Immature natural killer cell (primary cell): ENCODE measurements around the gene TADA3. TPM values are rescaled to one million over a fixed set of nuclear protein-coding genes. Genes with fewer than 3 reads are reported as not detected.
A peak's percentile ranks its signal among the peaks of the same experiment; 100 is the strongest.

Experiments
- DNase-seq, 3 donors: peaks; one replicate each; pipeline ENCODE4 v3.0.0; 2022; ENCODE audit warnings: mixed read lengths in 1 of 3
- H3K27ac Mint-ChIP-seq, 6 donors: one replicate each; pipeline ENCODE4 v1.8.0; 2020; ENCODE audit warnings: mixed read lengths in 6 of 6, mild to moderate bottlenecking in 5 of 6, inconsistent platforms in 4 of 6, moderate library complexity in 3 of 6
- H3K27me3 Mint-ChIP-seq, 3 donors: one replicate each; pipeline ENCODE4 v1.8.0; 2020 to 2021; ENCODE audit warnings: low read depth in 3 of 3, mild to moderate bottlenecking in 3 of 3, mixed read lengths in 3 of 3, moderate library complexity in 3 of 3, inconsistent platforms in 1 of 3
- H3K36me3 Mint-ChIP-seq, 3 donors: one replicate each; pipeline ENCODE4 v1.8.0; 2020; ENCODE audit warnings: mixed read lengths in 3 of 3, inconsistent platforms in 2 of 3, mild to moderate bottlenecking in 2 of 3
- H3K4me1 Mint-ChIP-seq, 2 donors: one replicate each; pipeline ENCODE4 v1.8.0; 2020; ENCODE audit warnings: inconsistent platforms in 2 of 2, mild to moderate bottlenecking in 2 of 2, mixed read lengths in 2 of 2, moderate library complexity in 1 of 2
- H3K4me3 Mint-ChIP-seq, 5 donors: one replicate each; pipeline ENCODE4 v1.8.0; 2020; ENCODE audit warnings: mild to moderate bottlenecking in 5 of 5, mixed read lengths in 5 of 5, inconsistent platforms in 3 of 5, moderate library complexity in 3 of 5
- H3K9me3 Mint-ChIP-seq, 6 donors: one replicate each; pipeline ENCODE4 v1.8.0; 2020; ENCODE audit warnings: mild to moderate bottlenecking in 6 of 6, mixed read lengths in 6 of 6, inconsistent platforms in 4 of 6, moderate library complexity in 3 of 6
- polyA plus RNA-seq, 3 donors: library from polyadenylated mRNA; unstranded; fragments of 300-500 nt; fragmentation: Illumina TruSeq; gene quantifications; one replicate each; pipeline ENCODE4 v1.2.3, GENCODE V29; 2021

The TADA3 gene
- polyA plus RNA-seq, 3 donors from 2014 or later = 58.1 to 121 (median 73.6) TPM

DNA sequence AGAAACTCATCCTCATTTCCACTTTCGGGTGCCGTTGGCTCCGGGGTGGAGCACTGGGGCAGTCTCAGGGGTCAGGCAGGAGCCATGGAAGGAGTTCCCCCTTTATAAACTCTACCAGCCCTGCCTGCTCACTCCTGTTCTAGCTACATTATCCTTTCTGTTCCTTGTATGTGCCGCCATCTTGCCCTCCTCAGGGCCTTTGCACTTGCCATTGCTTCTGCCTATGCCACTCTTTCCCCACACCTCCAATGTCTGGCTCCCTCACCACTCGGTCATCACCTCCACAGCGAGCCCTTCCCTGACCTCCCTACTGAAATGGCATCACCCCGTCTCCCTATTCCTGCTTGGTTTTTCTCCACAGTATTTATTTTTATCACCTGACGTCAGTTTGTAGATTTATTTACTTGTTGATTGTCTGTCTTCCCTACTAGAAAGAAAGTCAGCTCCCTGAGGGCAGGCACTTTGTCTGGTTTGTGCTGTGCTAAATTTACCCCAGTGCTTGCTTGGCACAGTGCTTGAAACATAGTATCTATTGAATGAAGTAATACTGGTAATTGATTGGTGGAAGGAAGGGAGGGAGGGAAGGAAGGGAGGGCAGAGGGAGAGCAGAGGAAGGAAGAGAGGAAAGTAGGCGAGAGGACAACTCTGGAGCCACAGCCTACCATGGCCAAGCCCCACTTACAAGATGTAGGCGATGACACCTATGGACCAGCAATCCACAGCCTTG, 31.3 kb downstream of the TADA3 start:
- H3K4me3 Mint-ChIP-seq = no peak overlapping the region
- H3K27ac Mint-ChIP-seq = peak overlapping the region in 3 of 6 donors; percentile 1 to 51 (median 43)
- H3K36me3 Mint-ChIP-seq = peaks cover 13 to 36% (median 18%) of the 10 kb centered on the region in 3 donors

DNA sequence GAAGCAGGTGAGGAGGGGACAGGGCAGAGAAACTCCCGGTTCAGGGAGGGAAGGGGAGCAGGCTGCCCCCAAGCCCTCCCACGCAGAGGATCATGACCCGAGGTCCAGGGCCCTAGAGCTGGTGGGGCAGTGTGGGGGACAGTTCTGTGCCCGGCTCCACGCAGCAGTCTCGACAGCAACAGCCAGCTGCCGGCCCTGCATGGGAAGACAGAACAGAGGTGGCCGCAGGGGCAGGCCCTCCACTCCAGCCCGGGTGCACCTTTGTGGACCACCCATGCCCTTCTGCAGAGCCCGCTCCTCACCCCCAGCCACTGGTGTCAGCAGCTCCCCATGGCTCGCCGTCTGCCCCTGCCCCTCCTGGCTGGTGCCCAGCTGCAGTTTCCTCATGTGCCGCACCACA, 34.8 kb downstream of the TADA3 start:
- H3K9me3 Mint-ChIP-seq = no peaks in the 10 kb centered on the region
- H3K27me3 Mint-ChIP-seq = peaks cover 0 to 2% (median 0%) of the 10 kb centered on the region in 3 donors
- peaks cover 10 to 23% of the 10 kb centered on the region in 2 donors for H3K4me1 Mint-ChIP-seq
- H3K36me3 Mint-ChIP-seq = peaks cover 23 to 52% (median 23%) of the 10 kb centered on the region in 3 donors
- no peak for DNase-seq
- no peak overlapping the region for H3K27ac Mint-ChIP-seq
- no peak overlapping the region for H3K4me3 Mint-ChIP-seq

More for the DNA sequence above, 31.3 kb downstream of the TADA3 start:
- H3K27me3 Mint-ChIP-seq = peaks cover 0 to 2% (median 0%) of the 10 kb centered on the region in 3 donors
- no peaks in the 10 kb centered on the region for H3K9me3 Mint-ChIP-seq
- H3K4me1 Mint-ChIP-seq = peaks cover 0 to 6% of the 10 kb centered on the region in 2 donors
- DNase-seq = no peak

DNA sequence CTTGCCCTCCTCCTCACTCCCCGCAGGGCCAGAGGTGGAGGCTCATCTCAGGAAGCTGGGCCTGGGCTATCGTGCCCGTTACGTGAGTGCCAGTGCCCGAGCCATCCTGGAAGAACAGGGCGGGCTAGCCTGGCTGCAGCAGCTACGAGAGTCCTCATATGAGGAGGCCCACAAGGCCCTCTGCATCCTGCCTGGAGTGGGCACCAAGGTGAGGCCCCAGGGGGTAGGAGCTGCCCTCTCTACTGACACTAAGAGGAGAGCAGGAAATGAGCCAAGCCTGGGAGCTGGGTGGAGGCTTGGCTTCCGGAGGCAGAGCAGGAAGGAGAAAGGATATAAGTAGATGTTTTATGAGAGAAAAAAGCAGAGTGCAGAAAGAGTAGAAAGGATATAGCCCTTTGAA, 37.6 kb downstream of the TADA3 start:
- no peaks in the 10 kb centered on the region for H3K9me3 Mint-ChIP-seq
- H3K36me3 Mint-ChIP-seq = peaks cover 23 to 51% (median 24%) of the 10 kb centered on the region in 3 donors
- H3K27ac Mint-ChIP-seq = no peak overlapping the region
- peaks cover 37 to 44% of the 10 kb centered on the region in 2 donors for H3K4me1 Mint-ChIP-seq
- no peak for DNase-seq
- H3K4me3 Mint-ChIP-seq = no peak overlapping the region
- H3K27me3 Mint-ChIP-seq = peaks cover 4 to 9% (median 7%) of the 10 kb centered on the region in 3 donors

DNA sequence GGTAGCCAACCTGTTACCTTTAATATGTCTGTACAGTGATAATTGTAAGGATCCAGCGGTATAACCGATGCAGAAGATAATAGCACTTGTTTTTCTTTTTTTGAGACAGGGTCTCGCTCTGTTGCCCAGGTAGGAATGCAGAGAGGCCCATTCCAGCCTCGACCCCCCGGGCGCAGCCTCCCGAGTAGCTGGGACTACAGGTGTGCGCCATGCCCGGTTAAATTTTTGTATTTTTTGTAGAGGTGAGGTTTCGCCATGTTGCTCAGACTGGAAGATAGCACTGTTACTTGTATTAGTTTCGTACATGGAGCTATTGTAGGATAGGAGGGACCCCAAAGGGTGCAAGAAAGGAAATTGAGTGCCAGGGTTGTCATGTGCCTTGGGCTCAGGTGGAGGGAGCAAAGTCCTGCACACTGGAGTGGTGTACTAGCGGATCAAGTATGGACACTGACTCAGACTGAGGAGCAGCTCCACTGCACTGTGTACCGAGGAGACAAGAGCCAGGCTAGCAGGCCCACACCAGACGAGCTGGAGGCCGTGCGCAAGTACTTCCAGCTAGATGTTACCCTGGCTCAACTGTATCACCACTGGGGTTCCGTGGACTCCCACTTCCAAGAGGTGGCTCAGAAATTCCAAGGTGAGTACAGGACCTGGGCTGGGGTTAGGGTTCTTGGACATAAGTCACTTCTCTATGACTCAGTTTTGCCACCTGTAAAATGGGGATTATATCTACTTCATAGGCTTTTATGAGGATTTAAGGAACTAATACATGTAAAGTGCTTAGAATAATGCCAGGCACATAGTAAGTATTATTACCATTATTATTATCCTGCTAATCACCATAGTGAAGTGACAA, 41.5 kb downstream of the TADA3 start:
- Mint-ChIP-seq H3K4me3 (peak overlapping the region; percentile 93 to 98 (median 97)), H3K27me3 (peaks cover 8 to 12% (median 10%) of the 10 kb centered on the region in 3 donors), H3K36me3 (peaks cover 17 to 45% (median 21%) of the 10 kb centered on the region in 3 donors), H3K27ac (peak overlapping the region; percentile 89 to 96 (median 95)), H3K9me3 (no peaks in the 10 kb centered on the region), H3K4me1 (peaks cover 49 to 53% of the 10 kb centered on the region in 2 donors)
- DNase-seq = no peak

DNA sequence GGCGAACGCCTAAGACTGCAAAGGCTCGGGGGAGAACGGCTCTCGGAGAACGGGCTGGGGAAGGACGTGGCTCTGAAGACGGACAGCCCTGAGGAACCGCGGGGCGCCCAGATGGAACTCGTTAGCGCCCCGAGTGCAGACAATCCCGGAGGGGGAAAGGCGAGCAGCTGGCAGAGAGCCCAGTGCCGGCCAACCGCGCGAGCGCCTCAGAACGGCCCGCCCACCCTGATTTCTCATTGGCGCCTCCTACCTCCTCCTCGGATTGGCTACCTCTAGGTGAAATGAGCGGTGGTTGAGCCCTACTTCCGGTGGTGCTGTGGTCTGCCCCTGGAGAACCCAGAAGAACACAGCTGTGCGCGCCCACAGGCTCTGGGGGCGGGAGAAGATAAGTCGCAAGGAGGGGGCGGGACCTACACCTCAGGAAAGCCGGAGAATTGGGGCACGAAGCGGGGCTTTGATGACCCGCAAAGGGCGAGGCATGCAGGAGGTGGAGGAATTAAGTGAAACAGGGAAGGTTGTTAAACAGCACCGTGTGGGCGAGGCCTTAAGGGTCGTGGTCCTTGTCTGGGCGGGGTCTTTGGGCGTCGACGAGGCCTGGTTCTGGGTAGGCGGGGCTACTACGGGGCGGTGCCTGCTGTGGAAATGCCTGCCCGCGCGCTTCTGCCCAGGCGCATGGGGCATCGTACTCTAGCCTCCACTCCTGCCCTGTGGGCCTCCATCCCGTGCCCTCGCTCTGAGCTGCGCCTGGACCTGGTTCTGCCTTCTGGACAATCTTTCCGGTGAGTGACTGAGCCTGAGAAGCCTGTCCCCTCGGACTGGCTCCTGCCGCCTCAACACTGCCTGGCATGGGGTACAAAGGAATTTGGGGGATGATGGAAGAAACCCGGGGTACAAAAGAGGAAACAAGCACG, 42.4 kb downstream of the TADA3 start, which contains the start of gene OGG1:
TSS of gene OGG1 (plus strand) at position 308 of the 911 bp plus-strand sequence. CDS start at position 643, 335 bp downstream.
- Mint-ChIP-seq H3K4me3 (peak within 1 kb of the TSS; percentile 93 to 98 (median 97)), H3K9me3 (no peaks in the 10 kb centered on the region), H3K27ac (peak within 1 kb of the TSS; percentile 89 to 96 (median 95)), H3K36me3 (peaks cover 14 to 47% (median 20%) of the 10 kb centered on the region in 3 donors), H3K27me3 (peaks cover 8 to 12% (median 10%) of the 10 kb centered on the region in 3 donors), H3K4me1 (peaks cover 49 to 51% of the 10 kb centered on the region in 2 donors)
- DNase-seq = peak; percentile 97 to 98 (median 98)

DNA sequence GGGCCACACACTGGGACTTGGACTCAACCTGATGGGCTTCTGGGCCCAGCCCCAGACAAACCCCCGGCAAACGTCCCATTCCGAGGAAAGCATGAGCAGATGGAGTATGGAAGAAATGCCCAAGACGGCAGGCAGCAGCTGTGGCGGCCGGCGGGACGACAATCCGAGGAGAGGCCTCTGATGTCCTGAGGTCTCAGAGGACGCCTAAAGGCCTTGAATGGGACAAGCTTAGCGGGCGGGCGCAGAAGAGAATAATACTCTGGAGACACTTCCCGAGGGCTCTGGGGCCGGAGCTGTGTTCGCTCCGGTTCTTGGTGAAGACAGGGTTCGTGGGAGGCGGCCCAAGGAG, 43.0 kb downstream of the TADA3 start:
- DNase-seq = no peak
- H3K9me3 Mint-ChIP-seq = no peaks in the 10 kb centered on the region
- H3K27me3 Mint-ChIP-seq = peaks cover 8 to 12% (median 10%) of the 10 kb centered on the region in 3 donors
- H3K27ac Mint-ChIP-seq = peak overlapping the region; percentile 89 to 96 (median 95)
- peaks cover 11 to 46% (median 21%) of the 10 kb centered on the region in 3 donors for H3K36me3 Mint-ChIP-seq
- peaks cover 45% of the 10 kb centered on the region in 2 donors for H3K4me1 Mint-ChIP-seq
- H3K4me3 Mint-ChIP-seq = peak overlapping the region; percentile 93 to 98 (median 97)

DNA sequence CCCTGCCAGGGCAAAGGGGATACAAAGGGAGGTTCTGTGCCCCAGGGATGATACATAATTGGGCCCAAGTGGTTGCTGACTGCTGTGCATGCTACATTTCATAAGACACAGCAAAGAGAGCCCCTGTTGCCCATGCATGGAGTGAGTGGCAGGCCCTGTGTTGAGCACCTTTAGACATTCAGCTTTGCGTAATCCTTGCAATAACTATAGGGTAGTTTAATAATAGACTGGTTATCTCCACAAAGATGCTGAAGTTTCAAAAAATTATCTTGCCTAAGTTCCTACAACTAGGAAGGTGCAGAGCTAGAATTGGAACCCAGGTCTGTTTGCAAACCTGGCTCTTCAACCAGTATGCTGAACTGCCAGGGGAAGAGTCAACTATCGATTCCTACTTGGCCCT, 44.2 kb downstream of the TADA3 start:
- Mint-ChIP-seq H3K36me3 (peaks cover 11 to 50% (median 21%) of the 10 kb centered on the region in 3 donors), H3K4me3 (peak overlapping the region in 3 of 5 donors; percentile 3 to 21 (median 21)), H3K4me1 (peaks cover 35 to 39% of the 10 kb centered on the region in 2 donors), H3K27ac (peak overlapping the region in 1 of 6 donors; percentile 30), H3K27me3 (peaks cover 8 to 12% (median 10%) of the 10 kb centered on the region in 3 donors), H3K9me3 (no peaks in the 10 kb centered on the region)
- DNase-seq = no peak

DNA sequence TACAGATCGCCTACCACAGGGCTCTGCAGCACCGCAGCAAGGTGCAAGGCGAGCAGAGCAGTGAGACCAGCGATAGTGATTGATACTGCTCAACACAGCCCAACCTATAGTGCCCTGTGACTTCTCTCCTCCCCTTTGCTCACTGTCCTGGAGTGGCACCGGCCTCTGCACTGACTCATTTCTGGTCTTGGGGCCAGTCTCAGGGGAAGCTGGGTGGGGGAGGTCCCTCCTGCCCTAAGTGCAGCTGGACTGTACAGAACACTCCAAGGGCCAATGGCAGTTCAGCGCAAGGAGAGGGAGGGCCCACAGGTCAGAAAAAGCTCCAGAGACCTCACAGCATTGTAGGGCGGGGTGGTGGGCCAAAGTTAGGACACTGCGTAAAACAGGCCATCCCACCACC, 45.0 kb downstream of the TADA3 start:
- Mint-ChIP-seq H3K9me3 (no peaks in the 10 kb centered on the region), H3K27ac (peak overlapping the region in 1 of 6 donors; percentile 11), H3K4me3 (no peak overlapping the region), H3K36me3 (peaks cover 8 to 58% (median 21%) of the 10 kb centered on the region in 3 donors), H3K27me3 (peaks cover 8 to 12% (median 10%) of the 10 kb centered on the region in 3 donors), H3K4me1 (peaks cover 34 to 39% of the 10 kb centered on the region in 2 donors)
- no peak for DNase-seq

DNA sequence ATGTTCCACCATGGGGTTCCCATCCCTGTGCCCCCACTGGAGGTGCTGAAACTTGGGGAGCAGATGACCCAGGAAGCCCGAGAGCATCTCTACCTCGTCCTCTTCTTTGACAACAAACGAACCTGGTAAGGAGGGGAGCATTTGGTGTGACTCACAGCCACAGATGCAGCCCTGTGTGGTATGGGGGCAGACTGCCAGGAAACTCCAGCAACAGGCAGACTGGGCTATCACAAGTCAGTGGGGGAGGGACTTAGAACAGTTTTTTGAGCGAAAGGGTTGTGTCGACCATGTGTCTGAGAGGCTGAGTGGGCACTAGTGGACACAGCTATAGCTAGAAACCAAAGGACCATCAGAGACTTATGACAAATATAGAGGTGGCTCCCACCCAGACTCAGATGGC, 45.9 kb downstream of the TADA3 start:
- H3K4me1 Mint-ChIP-seq = peaks cover 25 to 29% of the 10 kb centered on the region in 2 donors
- H3K27me3 Mint-ChIP-seq = peaks cover 8 to 12% (median 10%) of the 10 kb centered on the region in 3 donors
- peaks cover 4 to 59% (median 15%) of the 10 kb centered on the region in 3 donors for H3K36me3 Mint-ChIP-seq
- no peak for DNase-seq
- H3K9me3 Mint-ChIP-seq = no peaks in the 10 kb centered on the region
- no peak overlapping the region for H3K4me3 Mint-ChIP-seq
- peak overlapping the region in 1 of 6 donors; percentile 31 for H3K27ac Mint-ChIP-seq

DNA sequence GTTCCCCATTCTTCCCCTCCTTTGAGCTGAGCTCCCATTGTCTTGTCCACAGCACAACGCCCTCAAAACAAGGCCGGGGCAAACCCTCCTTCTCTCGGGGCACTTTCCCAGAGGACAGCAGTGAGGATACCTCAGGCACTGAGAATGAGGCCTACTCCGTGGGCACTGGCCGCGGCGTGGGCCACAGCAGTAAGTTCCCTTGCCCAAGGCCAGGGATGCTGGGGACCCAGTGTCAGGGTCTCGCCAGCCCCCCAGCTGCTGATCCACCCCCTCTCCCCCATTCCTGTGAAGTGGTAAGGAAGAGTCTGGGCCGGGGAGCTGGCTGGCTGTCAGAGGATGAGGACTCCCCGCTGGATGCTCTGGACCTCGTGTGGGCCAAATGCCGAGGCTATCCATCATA, 46.8 kb downstream of the TADA3 start:
- no peak for DNase-seq
- Mint-ChIP-seq H3K36me3 (peaks cover 5 to 60% (median 15%) of the 10 kb centered on the region in 3 donors), H3K9me3 (no peaks in the 10 kb centered on the region), H3K4me1 (peaks cover 17 to 21% of the 10 kb centered on the region in 2 donors), H3K27me3 (peaks cover 8 to 12% (median 11%) of the 10 kb centered on the region in 3 donors), H3K4me3 (no peak overlapping the region), H3K27ac (no peak overlapping the region)

DNA sequence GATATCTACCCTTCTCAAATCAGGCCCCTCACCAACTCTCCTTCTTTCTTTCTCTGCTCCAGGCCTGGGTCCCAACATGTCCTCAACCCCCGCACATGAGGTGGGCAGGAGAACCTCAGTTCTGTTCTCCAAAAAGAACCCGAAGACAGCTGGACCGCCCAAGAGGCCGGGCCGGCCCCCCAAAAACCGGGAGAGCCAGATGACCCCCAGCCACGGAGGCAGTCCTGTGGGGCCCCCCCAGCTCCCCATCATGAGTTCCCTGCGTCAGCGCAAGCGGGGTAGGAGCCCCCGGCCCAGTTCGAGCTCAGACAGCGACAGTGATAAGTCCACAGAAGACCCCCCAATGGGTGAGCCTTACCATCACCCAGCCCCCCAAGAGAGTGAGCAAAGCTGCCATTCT, 48.1 kb downstream of the TADA3 start:
- peaks cover 10 to 14% of the 10 kb centered on the region in 2 donors for H3K4me1 Mint-ChIP-seq
- H3K27me3 Mint-ChIP-seq = peaks cover under 1 to 3% (median 2%) of the 10 kb centered on the region in 3 donors
- no peak overlapping the region for H3K27ac Mint-ChIP-seq
- H3K9me3 Mint-ChIP-seq = no peaks in the 10 kb centered on the region
- peaks cover 12 to 73% (median 24%) of the 10 kb centered on the region in 3 donors for H3K36me3 Mint-ChIP-seq
- H3K4me3 Mint-ChIP-seq = no peak overlapping the region
- DNase-seq = no peak

DNA sequence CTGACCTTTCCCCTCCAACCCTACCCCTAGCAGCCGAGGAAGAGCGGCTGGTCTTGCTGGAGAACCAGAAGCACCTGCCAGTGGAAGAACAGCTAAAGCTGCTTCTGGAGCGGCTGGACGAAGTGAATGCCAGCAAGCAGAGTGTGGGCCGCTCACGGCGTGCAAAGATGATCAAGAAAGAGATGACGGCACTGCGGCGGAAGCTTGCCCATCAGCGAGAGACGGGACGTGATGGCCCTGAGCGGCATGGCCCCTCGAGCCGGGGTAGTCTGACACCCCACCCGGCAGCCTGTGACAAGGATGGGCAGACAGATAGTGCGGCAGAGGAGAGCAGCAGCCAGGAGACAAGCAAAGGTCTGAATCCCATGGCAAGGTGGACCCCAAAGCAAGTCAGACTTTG, 48.7 kb downstream of the TADA3 start:
- DNase-seq = no peak
- Mint-ChIP-seq H3K27ac (no peak overlapping the region), H3K4me1 (peaks cover 4 to 15% of the 10 kb centered on the region in 2 donors), H3K4me3 (no peak overlapping the region), H3K36me3 (peaks cover 17 to 78% (median 30%) of the 10 kb centered on the region in 3 donors), H3K27me3 (peaks cover 0 to 2% (median 2%) of the 10 kb centered on the region in 3 donors), H3K9me3 (no peaks in the 10 kb centered on the region)

DNA sequence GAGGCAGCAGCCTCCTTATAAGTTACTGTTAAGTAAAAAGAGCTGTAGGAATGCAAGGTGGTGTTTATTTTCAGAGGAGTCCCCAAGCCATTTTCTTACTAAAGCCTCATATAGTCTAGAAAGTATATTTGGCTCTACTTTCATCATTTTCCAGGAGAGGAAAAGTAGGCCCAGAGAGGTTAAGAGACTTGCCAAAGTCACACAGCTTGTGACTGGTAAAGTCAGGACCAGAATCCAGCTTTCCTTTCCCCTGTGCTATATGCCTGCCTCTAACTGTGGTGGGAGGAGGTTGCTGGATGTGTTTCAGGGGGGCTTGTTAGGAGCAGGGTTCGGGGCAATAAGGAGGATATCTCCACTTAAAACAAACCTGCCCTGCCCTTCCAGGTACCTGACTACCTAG, 49.7 kb downstream of the TADA3 start:
- Mint-ChIP-seq H3K9me3 (no peaks in the 10 kb centered on the region), H3K4me1 (peaks cover 11 to 25% of the 10 kb centered on the region in 2 donors), H3K27me3 (peaks cover 0 to 2% (median 2%) of the 10 kb centered on the region in 3 donors), H3K36me3 (peaks cover 17 to 78% (median 35%) of the 10 kb centered on the region in 3 donors), H3K4me3 (no peak overlapping the region), H3K27ac (no peak overlapping the region)
- no peak for DNase-seq
